ENCODE measurements around the gene AQP6.

DNA sequence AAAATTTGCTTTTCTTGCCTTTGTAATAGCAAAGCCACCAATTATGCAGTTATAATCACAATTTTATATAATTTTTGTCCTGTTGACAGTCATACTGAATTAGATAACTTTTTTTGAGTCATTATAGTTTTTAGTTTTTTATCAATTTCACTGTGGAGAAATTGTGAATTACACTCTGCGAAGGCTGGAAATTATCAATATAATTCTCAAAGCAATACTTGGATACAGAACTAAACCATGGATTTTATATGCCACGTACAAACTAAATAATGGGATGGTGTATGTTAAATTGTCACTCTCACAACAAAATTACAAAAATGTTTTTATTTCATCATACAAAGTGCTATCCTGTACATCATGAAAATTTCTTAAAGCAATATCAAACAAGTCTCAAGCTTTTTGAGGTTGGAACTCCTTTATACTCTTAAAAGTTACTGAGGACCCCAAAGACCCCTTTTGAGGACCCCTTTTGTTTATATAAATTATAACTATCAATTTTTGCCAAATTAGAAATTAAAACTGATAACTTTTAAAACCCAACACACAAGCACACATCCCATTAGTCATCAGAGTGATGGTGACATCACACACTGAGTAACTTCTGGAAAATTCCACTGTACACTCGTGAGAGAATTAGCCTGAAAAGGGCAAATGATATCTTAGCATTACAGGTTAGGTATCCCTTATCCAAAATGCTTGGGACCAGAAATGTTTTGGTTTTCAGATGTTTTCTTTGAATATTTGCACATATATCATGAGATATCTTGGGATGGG lies 42.0 kb upstream of the AQP6 start:
- no peak for TF ChIP-seq POLR2A (IDR thresholded peaks at IDR 0.05)
- TF ChIP-seq, protein P1, sequence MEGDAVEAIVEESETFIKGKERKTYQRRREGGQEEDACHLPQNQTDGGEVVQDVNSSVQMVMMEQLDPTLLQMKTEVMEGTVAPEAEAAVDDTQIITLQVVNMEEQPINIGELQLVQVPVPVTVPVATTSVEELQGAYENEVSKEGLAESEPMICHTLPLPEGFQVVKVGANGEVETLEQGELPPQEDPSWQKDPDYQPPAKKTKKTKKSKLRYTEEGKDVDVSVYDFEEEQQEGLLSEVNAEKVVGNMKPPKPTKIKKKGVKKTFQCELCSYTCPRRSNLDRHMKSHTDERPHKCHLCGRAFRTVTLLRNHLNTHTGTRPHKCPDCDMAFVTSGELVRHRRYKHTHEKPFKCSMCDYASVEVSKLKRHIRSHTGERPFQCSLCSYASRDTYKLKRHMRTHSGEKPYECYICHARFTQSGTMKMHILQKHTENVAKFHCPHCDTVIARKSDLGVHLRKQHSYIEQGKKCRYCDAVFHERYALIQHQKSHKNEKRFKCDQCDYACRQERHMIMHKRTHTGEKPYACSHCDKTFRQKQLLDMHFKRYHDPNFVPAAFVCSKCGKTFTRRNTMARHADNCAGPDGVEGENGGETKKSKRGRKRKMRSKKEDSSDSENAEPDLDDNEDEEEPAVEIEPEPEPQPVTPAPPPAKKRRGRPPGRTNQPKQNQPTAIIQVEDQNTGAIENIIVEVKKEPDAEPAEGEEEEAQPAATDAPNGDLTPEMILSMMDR (IDR thresholded peaks at IDR 0.05): no peak
